Measurements from ENCODE around the gene SLC2A6. TPM values are rescaled to one million over a fixed set of nuclear protein-coding genes. Genes with fewer than 3 reads are reported as not detected.

The SLC2A6 gene
- total RNA-seq, 2 donors from 2014 or later, result 15.0 to 42.3 TPM

GRCh38 chr9:133511607-133512006, 32.7 kb upstream of the SLC2A6 start:
- no peak overlapping the region for H3K27ac Mint-ChIP-seq
- no peaks in the 10 kb centered on the region for H3K9me3 Mint-ChIP-seq
- H3K4me3 Mint-ChIP-seq, result no peak overlapping the region
- DNase-seq (ENCODE audit: low spot score) (no peak), ATAC-seq (no peak)
- no peaks in the 10 kb centered on the region for H3K27me3 Mint-ChIP-seq
- no peaks in the 10 kb centered on the region for H3K36me3 Mint-ChIP-seq
- H3K4me1 Mint-ChIP-seq (ENCODE audit: low read depth in 2 of 2), result peaks cover 0 to 4% of the 10 kb centered on the region in 2 donors

- no peak for DNase-seq (ENCODE audit: low spot score)
Measured at GRCh38 chr9:133510926-133511505, 32.1 kb upstream of the SLC2A6 start.

GRCh38 chr9:133509179-133510083, 30.5 kb upstream of the SLC2A6 start:
- H3K36me3 Mint-ChIP-seq, result no peaks in the 10 kb centered on the region
- no peaks in the 10 kb centered on the region for H3K9me3 Mint-ChIP-seq
- H3K4me1 Mint-ChIP-seq (ENCODE audit: low read depth in 2 of 2), result peaks cover 0 to 4% of the 10 kb centered on the region in 2 donors
- no peak for ATAC-seq
- H3K4me3 Mint-ChIP-seq, result peak overlapping the region; percentile 49
- no peaks in the 10 kb centered on the region for H3K27me3 Mint-ChIP-seq
- no peak for DNase-seq (ENCODE audit: low spot score)
- no peak overlapping the region for H3K27ac Mint-ChIP-seq

More at GRCh38 chr9:133510926-133511505, 32.1 kb upstream of the SLC2A6 start:
- H3K27ac Mint-ChIP-seq, result no peak overlapping the region
- no peaks in the 10 kb centered on the region for H3K36me3 Mint-ChIP-seq
- H3K9me3 Mint-ChIP-seq, result no peaks in the 10 kb centered on the region
- H3K4me3 Mint-ChIP-seq, result no peak overlapping the region
- no peaks in the 10 kb centered on the region for H3K27me3 Mint-ChIP-seq
- no peak for ATAC-seq
- H3K4me1 Mint-ChIP-seq (ENCODE audit: low read depth in 2 of 2), result peaks cover 0 to 4% of the 10 kb centered on the region in 2 donors

- H3K36me3 Mint-ChIP-seq, result no peaks in the 10 kb centered on the region
Measured at GRCh38 chr9:133508046-133508445, 29.1 kb upstream of the SLC2A6 start.

GRCh38 chr9:133507246-133507965, 28.5 kb upstream of the SLC2A6 start:
- DNase-seq (ENCODE audit: low spot score) (no peak), ATAC-seq (no peak)
- peaks cover 2% of the 10 kb centered on the region for H3K9me3 Mint-ChIP-seq
- H3K27me3 Mint-ChIP-seq, result peaks cover 3% of the 10 kb centered on the region in 2 donors
- H3K36me3 Mint-ChIP-seq, result peaks cover 3% of the 10 kb centered on the region
- H3K4me1 Mint-ChIP-seq (ENCODE audit: low read depth in 2 of 2), result peaks cover 0 to 4% of the 10 kb centered on the region in 2 donors
- H3K4me3 Mint-ChIP-seq, result no peak overlapping the region
- no peak overlapping the region for H3K27ac Mint-ChIP-seq

More at GRCh38 chr9:133508046-133508445, 29.1 kb upstream of the SLC2A6 start:
- Mint-ChIP-seq H3K27ac (no peak overlapping the region), H3K27me3 (no peaks in the 10 kb centered on the region), H3K4me1 (ENCODE audit: low read depth in 2 of 2) (peaks cover 0 to 4% of the 10 kb centered on the region in 2 donors), H3K4me3 (no peak overlapping the region), H3K9me3 (no peaks in the 10 kb centered on the region)
- DNase-seq (ENCODE audit: low spot score), result no peak
- no peak for ATAC-seq

- H3K27me3 Mint-ChIP-seq, result peaks cover 6 to 11% of the 10 kb centered on the region in 2 donors
- H3K4me1 Mint-ChIP-seq (ENCODE audit: low read depth in 2 of 2), result peaks cover 0 to 4% of the 10 kb centered on the region in 2 donors
- H3K9me3 Mint-ChIP-seq, result peaks cover 4% of the 10 kb centered on the region
- ATAC-seq (no peak), DNase-seq (ENCODE audit: low spot score) (no peak)
- H3K4me3 Mint-ChIP-seq, result no peak overlapping the region
- no peak overlapping the region for H3K27ac Mint-ChIP-seq
- peaks cover 10% of the 10 kb centered on the region for H3K36me3 Mint-ChIP-seq
Measured at GRCh38 chr9:133506653-133507038, 27.7 kb upstream of the SLC2A6 start.

GRCh38 chr9:133505901-133506652, 27.2 kb upstream of the SLC2A6 start:
- ATAC-seq (peak in 1 of 2 donors; percentile 43), DNase-seq (ENCODE audit: low spot score) (no peak)
- peaks cover 8% of the 10 kb centered on the region for H3K9me3 Mint-ChIP-seq
- H3K36me3 Mint-ChIP-seq, result peaks cover 16% of the 10 kb centered on the region
- H3K4me1 Mint-ChIP-seq (ENCODE audit: low read depth in 2 of 2), result peaks cover 0 to 4% of the 10 kb centered on the region in 2 donors
- H3K27ac Mint-ChIP-seq, result no peak overlapping the region
- no peak overlapping the region for H3K4me3 Mint-ChIP-seq
- peaks cover 12 to 17% of the 10 kb centered on the region in 2 donors for H3K27me3 Mint-ChIP-seq

GRCh38 chr9:133505186-133505830, 26.4 kb upstream of the SLC2A6 start:
- Mint-ChIP-seq H3K36me3 (peaks cover 17% of the 10 kb centered on the region), H3K27ac (no peak overlapping the region), H3K4me1 (ENCODE audit: low read depth in 2 of 2) (peaks cover 0 to 4% of the 10 kb centered on the region in 2 donors), H3K9me3 (peaks cover 9% of the 10 kb centered on the region), H3K27me3 (peaks cover 14 to 18% of the 10 kb centered on the region in 2 donors), H3K4me3 (no peak overlapping the region)
- ATAC-seq (no peak), DNase-seq (ENCODE audit: low spot score) (no peak)

- no peak overlapping the region for H3K27ac Mint-ChIP-seq
- H3K27me3 Mint-ChIP-seq, result peaks cover 20 to 25% of the 10 kb centered on the region in 2 donors
- H3K4me1 Mint-ChIP-seq (ENCODE audit: low read depth in 2 of 2), result no peaks in the 10 kb centered on the region
- H3K36me3 Mint-ChIP-seq, result peaks cover 17% of the 10 kb centered on the region
- DNase-seq (ENCODE audit: low spot score) (no peak), ATAC-seq (no peak)
- H3K4me3 Mint-ChIP-seq, result no peak overlapping the region
- peaks cover 9% of the 10 kb centered on the region for H3K9me3 Mint-ChIP-seq
Measured at GRCh38 chr9:133502112-133502511, 23.2 kb upstream of the SLC2A6 start.

- ATAC-seq (no peak), DNase-seq (ENCODE audit: low spot score) (no peak)
- Mint-ChIP-seq H3K27ac (no peak overlapping the region), H3K4me1 (ENCODE audit: low read depth in 2 of 2) (no peaks in the 10 kb centered on the region), H3K36me3 (peaks cover 17% of the 10 kb centered on the region), H3K9me3 (peaks cover 9% of the 10 kb centered on the region), H3K4me3 (no peak overlapping the region), H3K27me3 (peaks cover 20 to 25% of the 10 kb centered on the region in 2 donors)
Measured at GRCh38 chr9:133499892-133500270, 21.0 kb upstream of the SLC2A6 start.

- peaks cover 17% of the 10 kb centered on the region for H3K36me3 Mint-ChIP-seq
- ATAC-seq (no peak), DNase-seq (ENCODE audit: low spot score) (no peak)
- H3K4me3 Mint-ChIP-seq, result no peak overlapping the region
- no peaks in the 10 kb centered on the region for H3K4me1 Mint-ChIP-seq (ENCODE audit: low read depth in 2 of 2)
- peaks cover 9% of the 10 kb centered on the region for H3K9me3 Mint-ChIP-seq
- no peak overlapping the region for H3K27ac Mint-ChIP-seq
- H3K27me3 Mint-ChIP-seq, result peaks cover 20 to 25% of the 10 kb centered on the region in 2 donors
Measured at GRCh38 chr9:133499132-133499891, 20.4 kb upstream of the SLC2A6 start.
